Cerebellar cortex (tissue), 1 donor: Measurements from ENCODE around the gene PNMA8A.

Source experiments
- DNase-seq: peaks from one replicate; pipeline ENCODE4 v3.0.0-alpha.2; 2015; ENCODE audit warnings: low spot score

PNMA8A gene

DNA sequence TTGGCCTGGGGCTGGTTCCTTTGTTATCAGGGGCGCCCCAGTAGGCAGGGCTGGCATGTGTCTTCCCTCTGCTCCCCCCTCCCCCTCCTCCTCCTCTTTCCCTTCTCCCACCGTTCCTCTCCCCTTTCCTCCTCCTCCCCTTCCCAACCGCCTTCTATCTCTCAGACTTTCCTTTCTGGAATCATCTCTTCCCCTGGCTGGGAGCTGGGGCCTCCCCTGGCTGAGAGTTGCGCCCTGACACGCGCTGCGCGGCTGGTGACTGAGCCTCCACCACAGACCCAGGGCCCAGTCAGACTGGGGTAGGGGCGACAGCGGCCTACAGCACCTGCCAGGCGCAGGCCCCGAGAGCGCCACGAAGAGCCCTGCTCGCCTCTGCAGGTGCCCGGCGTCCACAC lies 21.5 kb upstream of the PNMA8A start:
- DNase-seq, result no peak

DNA sequence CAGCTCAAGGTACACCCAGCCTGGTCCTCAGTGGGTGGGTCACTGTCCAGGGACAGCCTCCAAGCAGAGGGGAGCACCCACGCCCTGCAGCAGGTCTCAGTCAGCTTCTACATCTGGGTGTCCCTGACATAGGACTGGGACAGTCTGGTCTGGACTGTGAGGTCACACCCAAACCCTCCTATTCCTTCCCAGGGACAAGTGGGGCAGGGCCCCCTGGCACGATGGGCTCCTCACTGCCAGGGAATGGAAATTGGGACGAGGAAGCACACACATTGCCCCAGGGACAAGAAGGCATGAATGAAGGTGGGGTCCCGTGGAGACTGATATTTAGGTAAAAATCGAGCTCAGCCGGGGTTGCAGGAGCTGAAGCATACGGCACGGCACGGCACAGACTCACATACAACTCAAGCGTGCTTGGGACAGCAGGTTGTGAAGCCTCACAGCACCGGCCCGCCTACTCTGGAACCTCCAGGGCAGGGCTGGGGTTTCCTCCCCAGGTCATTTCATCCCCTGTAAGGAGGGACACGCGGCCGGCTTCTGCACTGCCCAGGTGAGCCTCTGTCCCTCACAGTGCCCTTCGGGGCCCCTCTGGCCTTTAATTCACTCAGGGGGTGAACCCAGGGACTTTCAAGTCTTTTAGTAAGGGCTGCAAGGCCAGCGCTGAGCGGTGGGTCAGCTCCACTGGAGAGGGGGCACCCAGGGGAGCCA lies 20.8 kb upstream of the PNMA8A start:
- no peak for DNase-seq

DNA sequence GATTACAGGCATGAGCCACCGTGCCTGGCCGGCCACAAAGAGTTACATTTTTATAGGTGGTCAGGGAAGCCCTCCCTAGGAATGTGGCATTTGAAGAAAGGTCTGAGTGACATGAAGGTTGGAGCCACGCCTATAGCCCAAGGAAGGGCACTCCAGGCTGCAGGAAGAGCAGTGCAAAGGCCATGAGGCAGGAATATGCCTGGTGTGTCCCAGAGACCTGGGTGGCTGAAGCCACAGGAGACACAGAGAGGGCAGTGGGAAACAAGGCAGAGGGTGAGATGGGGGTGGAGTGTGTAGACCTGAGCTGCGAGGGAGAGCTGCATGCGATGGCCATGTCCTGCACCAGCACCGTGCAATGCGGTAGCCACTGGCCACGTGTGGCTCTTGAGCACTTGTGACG lies 19.4 kb upstream of the PNMA8A start:
- no peak for DNase-seq

DNA sequence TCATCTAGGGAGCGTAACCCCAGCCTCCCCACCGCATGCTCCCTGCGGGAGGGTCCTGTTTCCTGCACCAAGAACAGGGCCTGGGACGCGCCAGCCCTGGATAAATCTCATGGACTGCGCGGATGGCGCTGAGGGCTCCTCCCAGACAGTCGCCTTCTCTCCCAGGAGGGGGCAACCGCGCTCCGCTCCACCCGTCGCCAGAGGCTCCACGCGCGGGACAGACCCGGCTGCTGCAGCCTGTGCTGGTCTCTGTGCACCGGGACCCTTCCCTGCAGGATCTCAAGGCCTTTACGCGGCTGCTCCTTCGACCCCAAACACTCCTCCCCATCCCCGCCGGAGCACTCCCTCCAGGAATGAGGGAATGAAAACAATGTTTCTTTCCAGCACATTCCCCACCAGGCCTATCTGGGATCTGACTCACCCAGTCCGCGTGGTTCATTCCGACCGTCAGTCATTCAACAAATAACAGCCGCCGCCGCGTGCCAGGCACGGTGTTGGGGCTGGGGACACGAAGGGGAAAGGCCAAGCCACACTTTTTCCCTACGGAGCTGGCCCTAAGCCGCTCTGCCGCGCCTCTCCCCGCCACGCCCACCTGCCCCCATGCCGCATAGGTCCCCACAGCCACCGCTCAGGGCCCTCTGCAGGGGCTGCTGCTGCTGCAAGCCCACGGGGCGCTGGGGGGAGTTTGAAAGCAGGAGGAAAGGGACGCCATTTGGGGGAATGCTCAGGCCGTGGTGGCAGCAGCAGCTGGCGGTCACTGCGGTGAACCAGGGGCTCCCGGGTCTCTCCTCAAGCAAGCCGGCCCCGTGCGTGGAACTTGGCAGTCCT lies 18.3 kb upstream of the PNMA8A start:
- no peak for DNase-seq

DNA sequence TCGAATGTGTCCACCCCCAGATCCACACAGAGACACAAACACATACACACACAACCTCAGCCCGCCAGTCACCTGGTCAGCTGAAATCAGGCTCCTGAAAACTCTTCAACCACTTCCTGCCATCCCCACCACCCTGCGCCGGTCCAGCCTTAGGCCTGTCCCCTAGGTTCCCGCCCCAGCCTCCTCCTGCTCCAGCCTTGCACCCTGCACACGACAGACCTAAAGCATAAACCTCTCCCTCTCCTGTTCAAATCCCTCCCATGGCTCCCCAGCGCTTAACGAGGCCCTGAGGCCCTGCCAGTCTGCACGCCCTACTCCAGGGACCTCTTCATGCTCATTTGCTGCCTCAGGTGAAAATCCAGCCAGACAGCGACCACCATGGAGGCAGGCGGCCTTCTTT lies 17.2 kb upstream of the PNMA8A start:
- no peak for DNase-seq

DNA sequence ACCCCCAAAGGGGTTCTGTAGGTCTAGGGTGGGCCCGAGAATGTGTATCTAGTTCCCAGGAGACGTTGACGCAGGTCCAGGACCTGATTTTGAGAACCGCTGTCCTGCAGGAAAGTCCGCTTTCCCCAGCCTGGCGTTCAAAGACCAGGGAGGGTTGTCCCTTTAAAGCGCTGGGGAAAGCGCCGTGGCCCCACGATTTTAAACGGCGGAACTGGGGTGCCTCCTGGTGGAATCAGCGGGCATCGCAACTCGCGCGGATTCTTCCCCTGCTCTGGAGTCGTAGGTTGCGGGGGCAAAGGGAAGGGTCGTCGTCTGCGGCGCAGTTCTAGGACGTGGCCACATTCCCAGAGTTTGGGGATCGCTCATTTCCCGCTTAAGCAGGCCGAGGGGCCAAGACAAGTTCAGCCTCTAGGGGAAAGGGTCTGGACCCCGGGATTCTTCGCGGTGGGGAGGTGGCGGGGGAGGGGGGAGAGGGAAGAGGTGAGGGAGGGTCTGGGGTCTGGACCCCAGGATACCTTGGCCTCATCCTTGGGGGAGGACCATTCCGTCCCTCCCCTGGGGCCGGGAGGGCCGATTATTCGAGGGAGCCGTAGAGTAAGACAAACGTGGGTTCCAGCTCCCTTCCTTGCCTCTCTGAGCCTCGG lies 16.6 kb upstream of the PNMA8A start:
- peak; percentile 75 for DNase-seq

DNA sequence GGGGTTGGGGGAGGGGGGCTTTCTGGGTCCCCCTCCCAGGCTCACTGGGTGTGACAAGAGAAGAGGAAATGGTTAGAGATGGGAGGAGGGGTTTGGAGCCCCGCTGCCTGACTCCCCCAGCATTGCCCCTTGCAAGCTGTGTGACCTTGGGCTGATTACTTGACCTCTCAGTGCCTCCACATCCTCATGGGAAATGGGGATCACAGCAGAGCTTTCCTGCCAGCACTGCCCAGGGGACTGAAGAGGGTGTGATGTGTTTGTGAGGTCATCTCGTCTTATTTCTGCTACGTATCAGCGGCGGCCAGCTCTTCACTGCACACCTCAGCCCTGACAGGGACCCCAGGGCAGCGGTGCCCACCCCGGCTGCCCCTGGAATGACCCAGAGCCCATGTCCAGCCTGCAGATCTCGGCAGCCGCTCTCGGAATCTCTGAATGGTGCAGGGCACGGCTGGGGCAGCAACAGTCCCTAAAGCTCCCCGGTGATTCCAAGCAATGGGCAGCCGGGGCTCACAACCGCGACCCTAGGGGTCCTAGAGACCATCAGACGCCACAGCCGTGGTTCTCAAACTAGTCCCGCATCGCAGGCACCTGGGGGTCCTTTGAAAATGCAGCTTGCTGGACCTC lies 15.9 kb upstream of the PNMA8A start:
- no peak for DNase-seq

- no peak for DNase-seq
Observed at GRCh38 chr19:46486358-46486757, 15.0 kb upstream of the PNMA8A start.

DNA sequence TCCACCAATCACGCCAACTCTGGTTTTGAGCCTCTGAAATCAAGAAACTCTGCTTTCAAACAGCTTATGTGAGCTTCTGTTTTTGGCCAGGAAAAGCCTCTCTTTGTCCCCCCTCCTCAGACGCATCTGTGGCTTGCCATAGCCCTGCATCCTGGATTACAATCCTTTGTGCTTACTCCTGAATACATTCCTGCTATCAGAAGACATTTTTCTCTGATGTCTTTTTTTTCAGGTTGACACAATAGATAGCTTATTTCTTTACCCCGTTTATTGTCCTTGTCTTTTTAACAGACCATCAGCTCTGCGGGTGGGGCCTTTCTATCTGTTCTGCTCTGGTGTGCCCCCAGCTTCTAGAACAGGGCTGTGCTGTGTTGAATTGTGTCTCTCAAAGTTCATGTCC lies 13.3 kb upstream of the PNMA8A start:
- no peak for DNase-seq

GRCh38 chr19:46482631-46483030 lies 11.3 kb upstream of the PNMA8A start:
- DNase-seq, result no peak

GRCh38 chr19:46481947-46482346 lies 10.6 kb upstream of the PNMA8A start:
- DNase-seq, result no peak

DNA sequence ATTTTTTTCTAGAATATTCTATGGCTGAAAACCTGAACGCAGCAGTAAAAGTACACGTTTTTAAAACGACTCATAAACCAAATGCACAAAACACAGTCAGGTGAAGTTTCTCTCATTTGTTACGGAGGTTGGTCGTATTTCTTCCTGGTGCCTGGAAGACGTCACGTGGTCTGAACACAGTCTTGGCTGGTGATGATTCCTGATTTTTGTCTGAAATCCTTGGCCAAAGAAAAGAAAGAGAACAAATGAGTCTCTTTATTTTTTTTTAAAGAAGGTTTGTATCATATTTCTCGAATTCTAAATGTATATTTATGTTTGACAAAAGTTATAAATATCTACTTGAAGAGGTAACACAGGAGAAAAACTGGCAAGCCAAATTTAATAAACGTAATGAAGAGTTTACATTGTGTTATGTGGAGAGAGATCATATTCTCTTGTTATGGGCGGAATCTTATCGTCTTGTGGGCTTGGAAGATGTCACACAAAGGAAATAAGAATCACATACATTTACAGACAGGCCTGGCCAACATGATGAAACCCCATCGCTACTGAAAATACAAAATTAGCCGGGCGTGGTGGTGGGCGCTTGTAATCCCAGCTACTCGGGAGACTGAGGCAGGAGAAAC lies 10.0 kb upstream of the PNMA8A start:
- no peak for DNase-seq

- no peak for DNase-seq
Observed at GRCh38 chr19:46480415-46480814, 9.1 kb upstream of the PNMA8A start.

DNA sequence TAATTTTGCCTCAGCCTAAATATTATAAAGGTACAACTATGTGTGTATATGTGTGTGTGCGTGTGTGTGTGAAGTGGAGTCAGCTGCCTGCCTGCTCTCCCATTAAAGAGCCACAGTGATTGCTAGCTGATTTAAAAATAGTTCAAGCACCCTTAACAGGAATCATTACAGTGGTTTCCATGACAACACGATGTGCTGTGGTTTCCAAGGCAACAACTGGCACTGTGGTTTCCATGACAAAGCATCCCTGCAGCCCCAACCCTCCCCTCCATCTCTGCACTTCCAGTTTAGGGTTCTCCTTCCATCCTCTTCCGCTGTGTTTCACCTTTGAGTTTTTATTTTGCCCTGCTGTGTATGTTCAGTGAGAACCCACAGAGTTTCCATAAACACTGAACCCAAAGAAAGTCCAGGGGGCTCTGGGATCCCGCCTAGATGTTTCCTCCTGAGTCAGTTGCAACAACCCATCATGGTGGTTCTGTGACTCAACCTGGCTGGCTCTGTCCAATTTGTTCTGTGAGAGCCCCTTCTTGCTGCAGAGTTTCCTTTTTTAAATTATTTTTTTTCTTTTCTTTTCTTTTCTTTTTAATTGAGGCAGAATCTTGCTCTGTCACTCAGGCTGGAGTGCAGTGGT lies 7.1 kb upstream of the PNMA8A start:
- no peak for DNase-seq

DNA sequence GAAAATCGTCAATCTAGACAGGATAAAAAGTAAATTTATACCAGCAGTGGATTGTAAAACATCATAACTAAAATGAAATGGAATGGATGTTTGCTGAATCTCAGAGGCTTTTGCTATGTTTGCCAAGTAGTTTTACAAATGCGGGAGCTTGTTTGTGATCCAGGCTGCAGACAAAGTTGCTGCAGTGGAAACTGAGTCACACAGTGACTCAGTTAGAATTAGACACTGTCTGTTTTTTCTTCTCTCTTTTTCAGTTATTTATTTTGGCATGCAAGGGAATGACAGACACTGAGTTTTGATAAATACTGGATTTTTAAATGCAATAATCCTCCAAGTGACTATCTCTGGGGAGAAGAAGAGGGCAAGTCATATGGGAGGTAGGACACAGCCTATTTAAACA lies 4.6 kb upstream of the PNMA8A start:
- no peak for DNase-seq

DNA sequence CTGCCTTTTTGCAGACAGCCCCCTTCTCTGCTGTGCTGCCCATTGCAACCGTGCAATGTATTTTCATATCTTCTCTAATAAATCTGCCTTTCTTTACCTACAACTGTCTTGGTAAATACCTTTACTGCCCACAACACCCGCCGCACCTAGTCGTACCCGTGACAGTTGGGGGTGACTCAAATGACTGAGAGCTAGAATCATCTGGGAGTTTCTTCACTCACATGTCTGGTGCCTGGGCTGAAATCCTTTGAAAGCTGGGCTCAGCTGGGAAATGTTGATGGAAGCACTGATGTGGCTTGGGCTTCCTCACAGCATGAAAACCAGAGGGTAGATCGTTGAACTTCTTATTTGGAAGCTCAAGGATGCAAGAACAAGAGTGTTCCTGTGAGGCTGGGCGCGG lies 2.8 kb upstream of the PNMA8A start:
- DNase-seq, result no peak

DNA sequence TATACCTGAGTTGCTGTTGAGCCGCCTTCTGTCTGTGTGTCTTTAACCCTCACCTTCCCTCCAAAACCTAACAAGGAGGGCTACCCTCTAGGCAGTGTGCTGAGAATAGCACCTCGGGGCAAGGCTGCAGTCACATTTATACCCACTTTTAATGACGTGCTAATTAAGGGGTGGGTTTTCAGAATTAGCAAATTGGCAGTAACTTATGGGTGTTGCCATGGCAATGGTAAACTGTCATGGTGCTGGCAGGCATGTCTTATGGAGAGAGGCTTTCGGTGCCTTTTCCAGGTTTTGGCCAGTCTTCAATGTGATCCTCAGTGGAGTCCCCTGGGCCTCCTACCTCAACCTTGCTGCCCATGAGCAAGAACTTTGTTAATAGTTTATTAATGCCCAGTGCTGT lies 1.2 kb upstream of the PNMA8A start:
- DNase-seq, result no peak

- peak; percentile 19 for DNase-seq
Observed at GRCh38 chr19:46471811-46472543, 614 bp upstream of the PNMA8A start.

GRCh38 chr19:46470376-46470775 lies 987 bp downstream of the PNMA8A start:
- no peak for DNase-seq

DNA sequence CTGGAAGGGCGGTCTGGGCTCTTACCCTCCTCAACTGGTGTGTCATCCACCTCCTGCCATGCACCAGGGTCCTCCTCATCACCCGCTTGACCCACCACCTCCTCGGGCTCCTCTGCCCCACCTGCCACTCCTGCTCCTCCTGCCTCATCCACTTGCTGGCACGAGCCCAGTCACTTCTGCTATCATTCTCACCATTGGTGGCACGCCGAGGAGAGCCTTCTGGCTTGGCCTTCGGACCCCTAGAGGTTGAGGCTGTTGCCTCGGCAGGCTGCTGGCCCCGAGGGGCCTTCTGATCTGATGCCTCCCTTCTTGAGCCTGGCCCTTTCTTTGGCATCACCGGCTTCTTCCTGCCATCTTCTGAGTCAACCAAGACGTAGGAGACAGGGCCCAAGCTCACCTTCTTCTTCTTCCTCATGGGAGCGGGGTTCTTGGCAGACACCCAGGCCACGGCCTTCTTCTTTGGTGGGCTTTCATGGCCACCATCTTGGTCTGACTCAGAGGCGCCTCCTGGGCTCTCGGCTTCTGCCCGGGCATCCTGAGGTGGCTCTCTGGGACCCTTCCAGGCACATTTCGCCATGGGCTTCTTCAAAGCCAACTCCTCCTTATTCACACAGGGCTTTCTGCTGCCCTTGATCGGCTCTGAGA lies 1.7 kb downstream of the PNMA8A start:
- DNase-seq, result no peak
